G401 (cell line): ENCODE results near the gene SUMF1. TPM values are rescaled to one million over a fixed set of nuclear protein-coding genes. Genes with fewer than 3 reads are reported as not detected.
"Not testable (repeated sequence)": the region's sequence is repeated elsewhere in the genome, so short reads cannot be mapped to it uniquely, and the experiment has no call there.

Source experiments
- DNase-seq: peaks from one replicate; pipeline ENCODE4 v3.0.0-alpha.2; 2015; ENCODE audit warnings: low spot score
- in situ Hi-C: cut with HindIII; loops from 2 replicates; pipeline ENCODE4 v1.10.0; 2016; ENCODE audit warnings: low sequenced_read_pairs, mixed read lengths
- total RNA-seq: library from RNA; depleted of rRNA; stranded (reverse); fragments of >200 nt; shearing (Covaris generic); gene quantifications from 2 replicates; pipeline ENCODE4 v1.2.3, GENCODE V29; 2014

SUMF1 gene
- total RNA-seq, 1 experiment from 2014 or later, result 31.9 TPM

DNA sequence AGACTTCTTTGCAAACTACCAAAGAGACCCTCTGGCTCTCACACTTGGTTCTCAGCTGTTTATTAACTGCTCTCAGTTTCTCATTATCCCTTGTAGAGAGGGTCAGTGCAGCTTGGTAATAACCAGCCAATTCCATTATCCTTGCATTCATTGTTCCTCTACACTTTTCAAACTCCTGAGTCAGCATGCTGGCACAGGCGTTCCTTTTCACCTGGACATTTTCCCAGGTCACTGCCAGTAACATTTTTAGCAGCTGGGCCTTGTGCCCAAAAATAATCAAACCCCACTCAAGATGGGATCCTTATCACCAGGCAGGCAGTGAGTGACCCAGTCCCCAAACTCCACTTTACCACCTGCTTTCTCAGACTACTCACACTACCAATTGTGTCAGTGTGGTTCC lies 4.8 kb upstream of the SUMF1 start:
- in situ Hi-C loops, result no loop called here
- no peak for DNase-seq

DNA sequence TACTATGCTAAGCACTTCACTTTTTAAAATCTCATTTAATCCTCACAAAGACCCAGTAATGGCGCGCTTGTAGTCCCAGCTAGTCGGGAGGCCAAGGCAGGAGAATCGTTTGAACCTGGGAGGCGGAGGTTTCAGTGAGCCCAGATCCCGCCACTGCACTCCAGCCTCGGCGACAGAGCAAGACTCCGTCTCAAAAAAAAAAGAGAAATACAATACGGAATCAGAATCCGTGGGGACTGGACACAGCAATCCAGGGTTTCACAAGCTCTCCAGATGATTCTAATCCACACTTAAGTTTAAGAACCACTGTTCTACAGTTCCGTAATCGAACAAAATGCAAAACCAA lies 426 bp upstream of the SUMF1 start:
- in situ Hi-C loops, result no loop called here
- DNase-seq, result no peak

DNA sequence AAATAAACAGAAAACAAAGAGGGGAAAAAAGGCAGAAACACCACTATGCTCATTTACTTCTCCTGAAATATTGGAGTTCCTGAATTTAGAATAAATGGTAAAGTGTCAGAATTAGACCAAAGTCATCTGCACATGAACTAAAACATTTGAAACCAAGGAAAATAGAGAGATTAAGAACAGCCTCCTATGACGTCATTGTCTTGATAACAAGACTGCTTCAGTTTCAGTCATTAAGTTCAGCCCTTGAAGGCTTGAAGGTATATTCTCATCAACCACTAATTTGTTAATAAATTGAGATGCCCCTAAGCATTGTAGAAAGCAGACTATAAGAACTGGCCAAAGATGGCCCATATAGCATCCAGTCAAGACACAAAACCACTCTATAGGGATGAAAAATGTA lies 2.5 kb downstream of the SUMF1 start:
- in situ Hi-C loops, result no loop called here
- no peak for DNase-seq

DNA sequence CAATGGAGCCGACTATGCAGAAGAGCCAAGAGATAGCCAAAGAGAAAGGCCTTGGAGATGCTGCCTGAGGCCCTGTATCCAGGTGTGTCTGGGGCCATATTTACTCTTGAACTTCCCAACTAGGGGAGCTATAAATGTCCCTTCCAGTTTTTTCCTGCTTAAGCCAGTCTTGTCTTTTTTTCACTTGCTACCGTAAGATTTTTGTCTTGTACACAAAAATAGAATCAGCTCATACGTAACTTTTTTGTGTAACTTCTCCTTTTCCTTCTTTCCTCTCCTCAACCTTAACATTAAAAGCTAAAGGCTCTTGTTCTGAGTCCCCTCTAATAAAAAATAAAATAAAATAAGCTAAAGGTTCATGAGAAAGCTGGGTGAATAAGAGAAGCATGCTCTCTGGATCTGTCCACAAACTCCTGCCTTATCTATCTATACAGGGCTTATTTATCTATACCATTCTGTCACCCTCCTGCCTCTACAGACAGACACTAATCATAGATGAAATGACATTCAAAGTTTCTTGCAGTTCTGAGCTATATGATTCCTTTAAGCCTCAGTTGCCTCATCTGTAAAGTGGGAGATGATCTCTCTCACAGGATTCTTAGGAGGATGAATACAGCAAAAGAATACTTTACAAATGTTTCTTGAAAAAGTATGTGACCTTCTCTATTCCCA lies 4.6 kb downstream of the SUMF1 start:
- DNase-seq, result no peak
- in situ Hi-C loops, result no loop called here

DNA sequence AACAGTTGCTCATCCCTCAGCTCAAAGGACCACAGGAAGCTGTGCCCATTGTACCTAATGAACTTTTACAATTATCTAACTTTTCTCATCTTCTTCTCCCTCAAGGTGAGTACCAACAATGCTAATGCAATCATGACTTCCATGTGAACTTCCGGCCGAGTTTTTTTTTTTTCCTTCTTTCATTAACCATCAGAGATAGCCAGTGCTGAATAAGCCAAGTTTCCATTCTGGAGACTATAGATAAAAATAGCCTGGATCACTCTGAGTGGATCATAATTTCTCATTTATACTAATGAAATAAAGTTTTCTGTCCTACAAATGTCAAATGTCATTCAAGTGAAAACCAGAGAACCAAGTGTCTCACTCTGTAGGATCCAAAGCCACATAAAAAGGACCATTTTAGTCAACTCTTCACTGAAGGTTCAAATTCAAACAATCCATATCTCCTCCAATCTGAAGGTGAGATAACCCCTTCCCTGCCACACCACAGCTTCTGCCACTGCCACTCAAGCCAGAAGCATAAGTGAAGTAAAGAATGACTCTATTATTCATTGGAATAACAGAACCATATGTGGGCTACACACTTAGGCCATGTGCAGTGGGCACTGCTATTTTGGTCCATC lies 5.5 kb downstream of the SUMF1 start:
- no peak for DNase-seq

DNA sequence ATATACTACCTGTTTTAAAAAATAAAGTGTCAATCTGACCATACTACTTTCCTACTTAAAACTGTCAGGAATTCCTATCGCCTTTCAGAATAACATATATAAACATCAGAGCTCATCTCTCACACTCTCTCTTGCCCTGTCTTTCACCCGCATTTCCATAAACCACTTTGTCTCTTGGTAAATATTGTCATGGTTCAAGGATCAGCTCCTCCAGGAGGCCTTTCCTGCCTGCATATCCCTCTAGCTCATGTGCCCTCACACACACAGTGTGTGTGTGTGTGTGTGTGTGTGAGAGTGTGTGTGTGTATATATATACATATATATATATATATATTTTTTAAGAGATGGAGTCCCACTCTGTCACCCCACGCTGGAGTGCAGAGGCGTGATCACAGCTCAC lies 6.7 kb downstream of the SUMF1 start:
- in situ Hi-C loops, result no loop called here
- no peak for DNase-seq

More for the DNA sequence above, 5.5 kb downstream of the SUMF1 start:
- in situ Hi-C loops, result no loop called here

DNA sequence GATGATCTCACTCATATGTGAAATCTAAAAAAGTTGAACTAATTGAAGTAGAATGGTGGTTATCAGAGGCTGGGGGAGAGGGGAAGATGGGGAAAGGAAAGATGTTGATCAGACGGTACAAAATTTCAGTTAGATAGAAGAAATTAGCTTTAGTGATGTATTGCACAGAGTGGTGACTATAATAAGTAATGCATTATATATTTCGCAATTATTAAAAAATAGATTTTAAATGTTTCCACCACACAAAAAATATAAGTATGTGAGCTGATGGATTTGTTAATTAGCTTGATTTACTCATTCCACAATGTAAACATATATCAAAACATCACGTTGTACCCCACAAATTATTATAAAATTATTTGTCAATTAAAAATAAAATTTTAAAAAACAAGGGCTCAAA lies 8.1 kb downstream of the SUMF1 start:
- in situ Hi-C loops, result no loop called here
- no peak for DNase-seq

DNA sequence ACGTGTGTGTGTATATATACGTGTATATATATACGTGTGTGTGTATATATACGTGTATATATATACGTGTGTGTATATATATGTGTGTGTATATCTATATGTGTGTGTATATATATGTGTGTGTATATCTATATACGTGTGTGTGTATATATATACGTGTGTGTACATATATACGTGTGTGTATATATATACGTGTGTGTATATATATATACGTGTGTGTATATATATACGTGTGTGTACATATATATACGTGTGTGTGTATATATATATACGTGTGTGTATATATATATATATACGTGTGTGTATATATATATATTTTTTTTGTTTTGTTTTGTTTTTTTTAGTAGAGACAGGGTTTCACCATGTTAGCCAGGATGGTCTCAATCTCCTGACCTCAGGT lies 10.3 kb downstream of the SUMF1 start:
- DNase-seq, in situ Hi-C loops: not testable (repeated sequence)

DNA sequence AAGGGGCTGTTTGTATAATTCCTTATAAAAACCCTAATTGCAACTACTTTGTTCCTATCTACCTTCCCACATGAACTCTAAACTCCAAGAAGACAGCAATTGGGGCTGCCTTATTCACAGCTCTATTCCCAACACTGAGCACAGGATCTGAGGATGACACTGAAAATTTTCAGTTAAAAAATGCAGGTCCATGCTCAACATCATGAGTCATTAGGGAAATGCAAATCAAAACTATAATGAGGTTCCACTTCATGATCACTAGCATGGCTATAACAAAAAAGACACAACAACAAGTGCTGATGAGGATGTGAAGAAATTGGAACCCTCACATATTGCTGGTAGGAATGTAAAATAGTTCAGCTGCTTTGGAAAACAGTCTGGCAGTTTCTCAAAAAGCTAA lies 12.9 kb downstream of the SUMF1 start:
- in situ Hi-C loops, result no loop called here
- DNase-seq, result no peak

DNA sequence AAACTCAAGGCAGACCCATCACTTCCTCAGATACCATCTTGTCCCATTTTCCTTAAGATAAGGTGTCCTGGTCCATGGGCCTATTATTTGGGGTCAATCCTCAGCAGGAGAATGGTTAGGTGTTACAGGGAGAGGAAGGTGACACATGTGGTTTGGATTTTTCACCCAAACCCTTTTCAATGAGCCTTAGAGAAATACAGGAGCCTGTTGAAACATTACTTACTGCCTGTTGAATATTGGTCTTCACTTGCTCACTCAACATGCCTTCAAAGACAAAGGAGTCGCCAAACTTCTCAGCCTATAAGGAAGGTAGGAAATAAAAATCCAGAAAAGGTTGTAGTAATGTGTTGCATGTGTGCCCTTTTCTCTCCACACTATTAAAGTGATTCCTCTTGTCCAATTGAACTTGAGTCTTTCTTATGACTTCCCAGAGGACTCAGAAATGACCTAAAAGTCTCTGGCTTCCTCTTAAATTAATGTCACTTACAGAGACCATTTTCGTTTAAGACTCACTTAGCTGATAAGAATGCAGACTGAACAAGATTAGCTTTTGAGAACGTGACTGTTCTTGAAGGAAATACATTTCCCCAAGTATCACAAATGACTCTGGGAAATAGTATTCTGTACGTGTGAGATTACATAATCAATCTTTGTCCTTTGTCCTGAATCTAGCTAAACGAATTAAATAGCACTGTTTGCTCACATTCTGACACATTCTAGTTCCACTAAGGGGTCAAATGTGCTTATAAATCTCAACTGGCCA lies 17.8 kb downstream of the SUMF1 start:
- no peak for DNase-seq
- in situ Hi-C loops, result no loop called here

DNA sequence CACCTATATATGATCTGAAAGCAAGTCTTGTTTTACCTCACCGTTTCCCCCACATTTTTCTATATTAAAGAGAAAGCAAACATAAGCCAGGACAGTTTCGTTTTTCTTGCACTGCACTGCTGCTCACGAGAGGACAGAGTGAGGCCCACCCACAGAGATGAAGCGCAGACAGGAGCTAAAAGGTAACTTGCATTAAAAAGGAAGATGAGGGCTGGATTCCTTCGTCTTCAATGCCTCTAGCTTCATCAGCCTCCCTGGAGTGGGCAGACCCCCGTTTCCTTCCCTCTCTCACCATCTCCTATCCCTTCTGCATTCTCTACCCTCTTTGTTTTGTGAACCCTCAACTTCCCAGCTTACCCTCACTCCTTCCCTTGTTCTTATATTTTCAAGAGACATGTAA lies 18.9 kb downstream of the SUMF1 start:
- no peak for DNase-seq
- in situ Hi-C loops, result no loop called here

DNA sequence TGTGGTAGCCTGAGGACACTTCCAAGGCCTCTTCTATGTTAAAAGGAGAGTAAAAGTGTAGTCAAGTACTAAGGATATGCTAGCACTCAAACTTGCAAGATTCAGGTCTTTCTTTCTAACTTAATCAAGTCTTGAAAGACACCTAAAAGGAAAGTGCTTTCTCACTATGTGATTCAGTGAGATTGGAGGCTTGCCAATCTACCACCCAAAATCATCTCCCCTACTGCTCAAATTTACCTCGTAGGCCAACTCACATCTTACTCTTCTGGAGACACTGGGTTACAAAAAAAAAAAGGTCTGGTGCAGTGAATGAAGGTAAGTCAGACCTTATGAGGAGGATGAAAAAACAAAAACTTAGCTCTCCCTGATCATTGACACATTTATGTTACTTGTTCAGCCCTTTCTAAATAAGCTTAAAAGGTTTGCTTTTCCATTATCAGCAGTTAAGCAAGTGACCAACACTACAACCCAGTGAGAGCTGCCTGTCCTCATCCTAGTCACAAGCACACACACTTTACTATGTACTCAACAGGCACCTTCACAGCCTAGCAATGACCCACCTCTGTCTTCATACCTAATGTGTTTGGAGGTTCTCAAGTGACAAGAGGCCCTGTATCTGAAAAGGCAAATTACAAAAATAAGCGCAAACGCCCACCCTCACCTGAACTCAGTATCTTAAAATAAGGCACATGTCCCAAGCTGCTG lies 19.6 kb downstream of the SUMF1 start:
- in situ Hi-C loops, result no loop called here
- no peak for DNase-seq

DNA sequence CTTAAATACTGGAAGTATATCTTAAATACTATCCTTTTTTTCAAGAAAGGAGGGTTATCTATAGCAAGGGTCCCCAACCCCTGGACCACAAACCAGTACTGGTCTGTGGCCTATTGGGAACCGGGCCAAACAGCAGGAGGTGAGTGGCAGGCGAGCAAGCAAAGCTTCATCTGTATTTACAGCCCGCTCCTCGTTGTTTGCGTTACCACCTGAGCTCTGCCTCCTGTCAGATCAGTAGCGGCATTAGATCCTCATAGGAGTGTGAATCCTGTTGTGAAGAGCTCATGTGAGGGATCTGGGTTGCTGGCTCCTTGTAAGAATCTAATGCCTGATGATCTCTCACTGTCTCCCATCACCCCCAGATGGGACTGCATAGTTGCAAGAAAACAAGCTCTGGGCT lies 26.1 kb downstream of the SUMF1 start:
- no peak for DNase-seq
- in situ Hi-C loops, result no loop called here

DNA sequence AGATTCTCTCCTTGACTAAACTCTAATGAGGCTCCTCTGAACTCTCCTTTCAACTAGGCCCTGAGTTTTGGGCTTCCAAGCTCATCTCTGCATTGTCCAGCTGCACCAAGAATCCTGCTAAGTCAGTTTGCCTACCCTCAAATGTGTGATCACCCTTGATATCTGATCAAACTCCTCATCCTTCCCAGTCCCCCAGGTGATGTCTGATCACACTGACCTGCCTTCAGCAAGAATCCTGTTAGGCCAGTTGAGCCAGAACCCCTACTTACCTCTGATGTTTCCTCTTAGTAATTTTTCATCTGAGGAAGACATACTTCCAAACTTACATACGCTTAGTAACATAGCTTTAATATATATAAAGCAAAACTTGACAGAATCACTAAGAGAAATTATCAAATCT lies 28.8 kb downstream of the SUMF1 start:
- no peak for DNase-seq
- in situ Hi-C loops, result no loop called here

DNA sequence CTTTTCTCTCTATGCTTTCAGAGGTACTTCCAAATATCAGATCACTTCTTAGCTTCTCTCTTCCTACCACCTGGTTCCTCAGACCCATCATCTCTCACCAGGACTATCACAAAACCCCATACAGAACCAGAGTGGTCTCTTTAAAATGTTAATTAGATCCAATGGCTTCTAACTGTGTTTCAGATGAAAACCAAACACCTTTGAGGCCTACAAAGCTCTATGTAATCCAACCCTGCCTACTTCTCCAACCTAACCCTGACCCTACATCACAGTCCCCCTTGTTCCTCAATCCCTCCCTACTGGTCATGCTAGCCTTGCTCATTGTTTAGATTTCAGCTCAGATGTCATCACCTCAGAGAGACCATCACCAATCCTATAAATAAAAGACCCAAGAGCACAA lies 34.8 kb downstream of the SUMF1 start:
- DNase-seq, result no peak
- in situ Hi-C loops, result no loop called here

DNA sequence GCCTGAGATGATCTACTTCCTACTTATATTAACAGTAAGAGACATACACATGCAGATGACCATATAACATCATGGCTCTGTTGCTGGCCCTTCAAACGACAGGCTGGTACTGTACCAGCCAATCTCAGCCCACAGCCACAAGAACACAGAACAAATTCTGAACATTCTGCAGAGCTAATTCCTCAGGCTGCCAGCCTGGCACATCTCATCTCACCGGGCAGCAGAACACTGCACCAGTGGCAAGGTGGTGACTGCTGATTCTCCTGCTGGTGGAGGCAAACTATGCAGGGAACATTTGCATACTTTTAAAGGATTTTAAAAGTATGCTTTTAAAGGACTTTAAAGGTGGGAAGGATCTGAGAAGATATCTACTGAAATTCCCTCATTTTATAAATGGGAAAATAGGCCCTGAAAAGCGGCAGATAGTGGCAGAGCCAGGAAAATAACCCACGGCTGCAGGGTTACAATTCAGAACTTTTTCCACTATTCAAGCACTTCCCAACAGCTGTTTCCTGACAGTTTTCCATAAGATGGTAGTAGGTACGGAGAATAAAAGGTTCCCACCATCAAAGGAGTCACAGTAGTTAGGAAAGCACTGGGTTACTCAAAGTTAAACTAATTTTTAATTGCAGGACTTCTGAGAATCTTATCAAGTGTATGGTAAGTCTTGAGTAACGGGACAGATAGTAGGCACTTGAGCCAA lies 37.3 kb downstream of the SUMF1 start:
- no peak for DNase-seq
- in situ Hi-C loops, result no loop called here

DNA sequence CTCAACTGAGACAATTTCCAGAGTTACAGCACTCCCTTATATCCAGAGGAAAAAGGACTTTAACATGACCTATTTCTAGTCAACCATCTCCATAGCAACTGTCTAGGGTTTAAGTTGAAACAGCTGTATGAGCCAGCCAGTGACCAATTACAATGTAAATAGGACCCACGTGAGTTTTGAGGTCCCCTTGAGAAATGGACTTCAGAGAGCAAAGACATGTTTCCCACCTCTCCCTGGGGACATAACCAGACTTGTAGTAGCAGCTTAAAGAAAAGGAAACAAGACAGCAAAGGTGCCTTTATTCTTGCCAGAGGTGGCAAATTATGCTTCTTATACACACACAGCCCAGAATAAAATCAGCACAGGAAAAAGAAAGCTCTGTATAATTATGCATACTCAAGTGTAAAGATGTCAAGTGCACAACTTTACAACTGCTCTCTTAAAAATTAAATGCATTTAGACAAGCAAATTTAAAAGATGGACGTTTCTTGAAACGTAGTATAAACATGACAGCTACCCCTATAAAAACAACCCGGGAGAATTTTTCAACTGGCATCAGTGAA lies 40.2 kb downstream of the SUMF1 start:
- DNase-seq, result no peak
- in situ Hi-C loops, result no loop called here

DNA sequence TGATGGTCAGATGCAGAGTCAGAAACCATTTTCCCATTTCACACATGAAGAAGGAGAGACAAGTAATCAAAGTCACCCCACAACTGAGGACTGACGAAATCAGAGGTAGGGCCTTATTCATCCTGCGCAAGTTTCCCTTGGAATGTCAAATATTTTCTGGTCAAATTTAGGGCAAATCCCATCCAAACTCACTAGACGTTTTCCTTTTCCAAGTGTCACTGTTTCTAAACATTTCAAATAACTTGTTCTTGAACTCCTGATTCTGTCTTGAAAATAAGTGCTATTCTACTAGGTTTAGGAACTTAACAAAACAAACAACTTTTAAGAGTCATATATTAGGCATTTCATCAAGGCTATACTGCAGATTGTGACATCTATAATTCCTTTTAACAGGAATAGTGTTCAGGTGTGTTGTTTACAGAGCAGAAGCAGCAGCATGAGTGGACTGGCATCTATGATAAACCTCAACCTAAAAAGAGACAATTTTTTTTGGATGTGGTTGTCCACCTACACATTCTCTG lies 40.7 kb downstream of the SUMF1 start:
- no peak for DNase-seq

DNA sequence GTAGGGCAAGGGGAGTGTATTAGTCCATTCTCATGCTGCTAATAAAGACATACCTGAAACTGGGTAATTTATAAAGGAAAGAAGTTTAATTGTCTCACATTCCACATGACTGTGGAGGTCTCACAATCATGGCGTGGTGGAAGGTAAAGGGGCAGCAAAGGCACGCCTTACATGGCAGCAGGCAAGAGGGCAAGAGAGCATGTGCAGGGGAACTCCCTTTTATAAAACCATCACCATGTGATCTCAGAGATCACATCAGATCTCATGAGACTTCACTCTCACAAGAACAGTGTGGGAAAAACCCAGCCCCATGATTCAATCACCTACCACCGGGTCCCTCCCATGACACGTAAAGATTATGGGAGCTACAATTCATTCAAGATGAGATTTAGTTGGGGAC lies 41.4 kb downstream of the SUMF1 start:
- no peak for DNase-seq
- in situ Hi-C loops, result no loop called here

More for the DNA sequence above, 40.7 kb downstream of the SUMF1 start:
- in situ Hi-C loops, result no loop called here
